ENCODE measurements around the gene FUOM.

FUOM gene

GRCh38 chr10:133350283-133350949 lies 7.4 kb downstream of the FUOM start:
- DNase-seq (ENCODE audit: low read depth) = no peak

- DNase-seq (ENCODE audit: low read depth) = no peak
Measured at GRCh38 chr10:133349577-133350011, 8.2 kb downstream of the FUOM start.

GRCh38 chr10:133349160-133349568 lies 8.7 kb downstream of the FUOM start:
- no peak for DNase-seq (ENCODE audit: low read depth)

- no peak for DNase-seq (ENCODE audit: low read depth)
Measured at GRCh38 chr10:133347710-133348517, 9.9 kb downstream of the FUOM start.

GRCh38 chr10:133346413-133346812 lies 11.4 kb downstream of the FUOM start:
- DNase-seq (ENCODE audit: low read depth) = no peak

- no peak for DNase-seq (ENCODE audit: low read depth)
Measured at GRCh38 chr10:133344236-133344635, 13.6 kb downstream of the FUOM start.

GRCh38 chr10:133343558-133343957 lies 14.3 kb downstream of the FUOM start:
- no peak for DNase-seq (ENCODE audit: low read depth)

- DNase-seq (ENCODE audit: low read depth) = no peak
Measured at GRCh38 chr10:133342942-133343341, 14.9 kb downstream of the FUOM start.

GRCh38 chr10:133341983-133342382 lies 15.8 kb downstream of the FUOM start:
- no peak for DNase-seq (ENCODE audit: low read depth)

- DNase-seq (ENCODE audit: low read depth) = no peak
Measured at GRCh38 chr10:133339708-133340380, 18.0 kb downstream of the FUOM start.

- no peak for DNase-seq (ENCODE audit: low read depth)
Measured at GRCh38 chr10:133338080-133339071, 19.4 kb downstream of the FUOM start.

GRCh38 chr10:133337370-133337725 lies 20.5 kb downstream of the FUOM start:
- no peak for DNase-seq (ENCODE audit: low read depth)

GRCh38 chr10:133336577-133337369 lies 21.0 kb downstream of the FUOM start, which contains the start of gene CALY:
Gene CALY, minus strand, starts transcription at chr10:133336896. Its CDS starts 7,907 bp downstream, at chr10:133328989.
- no peak for DNase-seq (ENCODE audit: low read depth)

- no peak for DNase-seq (ENCODE audit: low read depth)
Measured at GRCh38 chr10:133336118-133336576, 21.7 kb downstream of the FUOM start.

GRCh38 chr10:133335246-133336117 lies 22.3 kb downstream of the FUOM start:
- DNase-seq (ENCODE audit: low read depth) = peak; percentile 68

- DNase-seq (ENCODE audit: low read depth) = no peak
Measured at GRCh38 chr10:133334503-133335245, 23.1 kb downstream of the FUOM start.

GRCh38 chr10:133332936-133333699 lies 24.7 kb downstream of the FUOM start:
- no peak for DNase-seq (ENCODE audit: low read depth)

Measured in ELR (cell line).